NCI-H526 (cell line): Measurements from ENCODE around the gene KANK3.
A peak's percentile ranks its signal among the peaks of the same experiment; 100 is the strongest.
"Not testable (repeated sequence)": the region's sequence is repeated elsewhere in the genome, so short reads cannot be mapped to it uniquely, and the experiment has no call there.

ENCODE experiments used
- DNase-seq, 2 experiments: peaks; one replicate each; lab custom pipeline; 2025; lab: John Stamatoyannopoulos, UW

Gene KANK3

GRCh38 chr19:8370176-8371010 is 27.3 kb upstream of the KANK3 start:
- no peak for DNase-seq

- peak in 1 of 2 experiments; percentile 19 for DNase-seq
Measured at GRCh38 chr19:8367327-8368001, 24.4 kb upstream of the KANK3 start.

GRCh38 chr19:8366961-8367326 is 23.9 kb upstream of the KANK3 start:
- no peak for DNase-seq

GRCh38 chr19:8366121-8366581 is 23.1 kb upstream of the KANK3 start:
- no peak for DNase-seq

GRCh38 chr19:8363803-8364771 is 21.0 kb upstream of the KANK3 start, which contains the start of gene ANGPTL4:
ANGPTL4 (plus strand) TSS chr19:8364155; CDS start chr19:8364322, 167 bp downstream.
- peak in 1 of 2 experiments; percentile 38 for DNase-seq

- no peak for DNase-seq
Measured at GRCh38 chr19:8361921-8362793, 19.1 kb upstream of the KANK3 start.

- DNase-seq: no peak
Measured at GRCh38 chr19:8360196-8360595, 17.1 kb upstream of the KANK3 start.

- DNase-seq: no peak
Measured at GRCh38 chr19:8358948-8359347, 15.9 kb upstream of the KANK3 start.

- no peak for DNase-seq
Measured at GRCh38 chr19:8357007-8357521, 14.0 kb upstream of the KANK3 start.

- DNase-seq: no peak
Measured at GRCh38 chr19:8355631-8356402, 12.8 kb upstream of the KANK3 start.

- not testable (repeated sequence) for DNase-seq
Measured at GRCh38 chr19:8352845-8353244, 9.8 kb upstream of the KANK3 start.

GRCh38 chr19:8352134-8352827 is 9.2 kb upstream of the KANK3 start:
- no peak for DNase-seq

GRCh38 chr19:8349629-8350372 is 6.7 kb upstream of the KANK3 start:
- DNase-seq: not testable (repeated sequence)

GRCh38 chr19:8343483-8343844 is 402 bp upstream of the KANK3 start:
- DNase-seq: no peak

- DNase-seq: no peak
Measured at GRCh38 chr19:8342316-8342683, 762 bp downstream of the KANK3 start.

GRCh38 chr19:8341504-8341903 is 1.6 kb downstream of the KANK3 start:
- DNase-seq: not testable (repeated sequence)

- no peak for DNase-seq
Measured at GRCh38 chr19:8340341-8341096, 2.5 kb downstream of the KANK3 start.

GRCh38 chr19:8338835-8339234 is 4.2 kb downstream of the KANK3 start:
- DNase-seq: no peak
